Measurements from ENCODE around the gene LIMS1. TPM values are rescaled to one million over a fixed set of nuclear protein-coding genes. Genes with fewer than 3 reads are reported as not detected.
"Not testable (repeated sequence)": the region's sequence is repeated elsewhere in the genome, so short reads cannot be mapped to it uniquely, and the experiment has no call there.

Gene LIMS1
- total and polyA plus RNA-seq, 2 of the 13 experiments (the other 11 are each of a cell fraction or from before 2014, with no cell fraction given): 38.3 to 49.6 TPM

DNA sequence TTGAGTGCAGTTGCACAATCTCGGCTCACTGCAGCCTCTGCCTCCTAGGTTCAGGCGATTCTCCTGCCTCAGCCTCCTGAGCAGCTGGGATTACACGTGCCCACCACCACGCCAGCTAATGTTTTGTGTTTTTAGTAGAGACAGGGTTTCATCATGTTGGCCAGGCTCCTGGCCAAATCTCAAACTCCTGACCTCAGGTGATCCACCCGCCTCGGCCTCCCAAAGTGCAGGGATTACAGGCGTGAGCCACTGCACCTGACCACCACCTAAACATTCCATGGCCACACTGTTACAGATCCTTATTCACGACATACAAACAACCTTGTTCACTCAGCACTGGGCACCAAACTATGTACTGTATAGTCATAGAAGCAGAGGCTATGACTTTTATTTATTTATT is 116.2 kb downstream of the LIMS1 start:
- H3K36me3 ChIP-seq (replicated peaks in 1 of 2; ENCODE audit: control insufficient read depth in 1 of 2, insufficient read depth in 2 of 2, low read length in 2 of 2); H3K79me2 ChIP-seq (ENCODE audit: insufficient read depth, low read length); H3K9ac ChIP-seq (ENCODE audit: insufficient read depth, low read depth, low read length); H4K20me1 ChIP-seq (ENCODE audit: insufficient read depth, low read length); POLR2A ChIA-PET; H3K4me1 ChIP-seq (ENCODE audit: insufficient read depth, low read length); H3K9me3 ChIP-seq (ENCODE audit: low read length); BruUV-seq (replicated peaks); H2AFZ ChIP-seq (ENCODE audit: low read length); H3K27ac ChIP-seq (ENCODE audit: extremely low read length, insufficient read depth, low read length); ATAC-seq; intact Hi-C loops (cut with micrococcal nuclease; ENCODE audit: unreplicated experiment); H3K4me3 ChIP-seq (replicated peaks in 1 of 3; ENCODE audit: insufficient read depth in 1 of 3, low read depth in 2 of 3, low read length in 3 of 3); H3K4me2 ChIP-seq (ENCODE audit: low read depth, low read length); in situ Hi-C loops (cut with HindIII; ENCODE audit: extremely low pct_ligation_motif_present, low pct_unique_long_range_greater_than_20kb); H3K27me3 ChIP-seq (ENCODE audit: control insufficient read depth in 1 of 2, insufficient read depth in 2 of 2, low read length in 2 of 2); FAIRE-seq; CTCF ChIA-PET (ENCODE audit: low intra/inter-chr PET ratio, low total read pairs); DNase-seq (ENCODE audit: low spot score): not testable (repeated sequence)
- WGBS (ENCODE audit: low lambda C conversion rate): 97% methylated on average over 8 of the region's 8 CpGs

DNA sequence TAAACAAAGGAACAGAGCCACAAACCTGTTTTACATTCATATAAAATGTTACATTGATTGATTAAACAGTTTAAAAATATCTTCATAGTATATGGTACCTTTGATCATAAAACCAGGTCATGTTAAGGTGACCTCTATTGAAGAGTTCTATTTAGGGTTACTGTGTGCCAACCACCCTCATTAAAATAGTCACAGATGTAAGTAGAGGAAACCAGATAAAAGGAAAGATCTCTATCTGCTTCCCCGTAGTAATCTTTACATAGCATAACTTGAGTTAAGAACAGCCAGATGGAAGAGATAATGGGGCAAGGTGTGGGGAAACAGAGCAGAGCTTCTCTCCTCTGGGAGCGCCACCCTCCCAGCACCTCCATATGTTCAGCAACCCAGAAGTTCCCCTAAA is 117.2 kb downstream of the LIMS1 start:
- BruUV-seq (replicated peaks); intact Hi-C loops (cut with micrococcal nuclease; ENCODE audit: unreplicated experiment); H2AFZ ChIP-seq (ENCODE audit: low read length); ATAC-seq; CTCF ChIA-PET (ENCODE audit: low intra/inter-chr PET ratio, low total read pairs); H3K4me3 ChIP-seq (replicated peaks in 1 of 3; ENCODE audit: insufficient read depth in 1 of 3, low read depth in 2 of 3, low read length in 3 of 3); H3K36me3 ChIP-seq (replicated peaks in 1 of 2; ENCODE audit: control insufficient read depth in 1 of 2, insufficient read depth in 2 of 2, low read length in 2 of 2); H3K27ac ChIP-seq (ENCODE audit: extremely low read length, insufficient read depth, low read length); H3K27me3 ChIP-seq (ENCODE audit: control insufficient read depth in 1 of 2, insufficient read depth in 2 of 2, low read length in 2 of 2); H4K20me1 ChIP-seq (ENCODE audit: insufficient read depth, low read length); POLR2A ChIA-PET; DNase-seq (ENCODE audit: low spot score); H3K79me2 ChIP-seq (ENCODE audit: insufficient read depth, low read length); H3K9ac ChIP-seq (ENCODE audit: insufficient read depth, low read depth, low read length); H3K4me1 ChIP-seq (ENCODE audit: insufficient read depth, low read length); FAIRE-seq; H3K4me2 ChIP-seq (ENCODE audit: low read depth, low read length); H3K9me3 ChIP-seq (ENCODE audit: low read length); in situ Hi-C loops (cut with HindIII; ENCODE audit: extremely low pct_ligation_motif_present, low pct_unique_long_range_greater_than_20kb): not testable (repeated sequence)
- 76% methylated on average over 2 of the region's 2 CpGs for whole genome bisulfite sequencing (ENCODE audit: low lambda C conversion rate)

DNA sequence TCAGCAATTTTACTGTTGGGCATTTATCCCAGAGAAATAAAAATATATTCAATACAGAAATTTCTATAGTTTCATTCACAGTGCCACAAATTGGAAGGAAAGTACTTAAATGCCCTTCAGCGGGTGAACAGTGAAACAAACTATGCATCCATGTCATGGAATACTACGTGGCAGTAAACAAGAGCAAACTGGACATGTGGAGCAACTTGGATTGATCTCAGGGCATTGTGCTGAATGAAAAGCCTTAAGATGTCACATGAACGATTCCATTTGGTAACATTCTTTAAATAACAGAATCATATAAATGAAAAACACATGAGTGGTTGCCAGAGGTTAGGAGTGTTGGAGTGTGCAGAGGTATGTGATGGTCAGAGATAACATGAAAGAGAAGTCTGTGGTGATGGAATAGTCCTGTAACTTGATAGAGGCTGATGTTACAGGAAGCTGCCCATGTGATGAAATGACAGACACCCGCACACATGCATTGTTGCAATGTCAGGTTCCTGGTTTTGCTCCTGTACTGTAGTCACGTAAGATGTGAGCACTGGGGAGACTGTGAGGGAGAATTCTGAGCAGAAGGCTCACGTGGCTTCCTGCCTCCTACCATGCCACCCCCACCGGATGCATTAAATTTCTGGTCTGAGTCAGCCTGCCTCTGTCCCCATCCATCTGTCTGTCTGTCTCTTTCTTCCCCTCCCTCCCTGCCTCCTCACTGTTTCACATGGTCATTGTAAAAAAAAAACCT is 118.1 kb downstream of the LIMS1 start:
- H3K4me2 ChIP-seq (ENCODE audit: low read depth, low read length); intact Hi-C loops (cut with micrococcal nuclease; ENCODE audit: unreplicated experiment); BruUV-seq (replicated peaks); H4K20me1 ChIP-seq (ENCODE audit: insufficient read depth, low read length); H3K9me3 ChIP-seq (ENCODE audit: low read length); CTCF ChIA-PET (ENCODE audit: low intra/inter-chr PET ratio, low total read pairs); H3K79me2 ChIP-seq (ENCODE audit: insufficient read depth, low read length); H3K36me3 ChIP-seq (replicated peaks in 1 of 2; ENCODE audit: control insufficient read depth in 1 of 2, insufficient read depth in 2 of 2, low read length in 2 of 2); FAIRE-seq; in situ Hi-C loops (cut with HindIII; ENCODE audit: extremely low pct_ligation_motif_present, low pct_unique_long_range_greater_than_20kb); H2AFZ ChIP-seq (ENCODE audit: low read length); H3K27ac ChIP-seq (ENCODE audit: extremely low read length, insufficient read depth, low read length); H3K9ac ChIP-seq (ENCODE audit: insufficient read depth, low read depth, low read length); H3K4me3 ChIP-seq (replicated peaks in 1 of 3; ENCODE audit: insufficient read depth in 1 of 3, low read depth in 2 of 3, low read length in 3 of 3); DNase-seq (ENCODE audit: low spot score); H3K27me3 ChIP-seq (ENCODE audit: control insufficient read depth in 1 of 2, insufficient read depth in 2 of 2, low read length in 2 of 2); ATAC-seq; H3K4me1 ChIP-seq (ENCODE audit: insufficient read depth, low read length); POLR2A ChIA-PET: not testable (repeated sequence)
- 92% methylated on average over 6 of the region's 7 CpGs for WGBS (ENCODE audit: low lambda C conversion rate)

DNA sequence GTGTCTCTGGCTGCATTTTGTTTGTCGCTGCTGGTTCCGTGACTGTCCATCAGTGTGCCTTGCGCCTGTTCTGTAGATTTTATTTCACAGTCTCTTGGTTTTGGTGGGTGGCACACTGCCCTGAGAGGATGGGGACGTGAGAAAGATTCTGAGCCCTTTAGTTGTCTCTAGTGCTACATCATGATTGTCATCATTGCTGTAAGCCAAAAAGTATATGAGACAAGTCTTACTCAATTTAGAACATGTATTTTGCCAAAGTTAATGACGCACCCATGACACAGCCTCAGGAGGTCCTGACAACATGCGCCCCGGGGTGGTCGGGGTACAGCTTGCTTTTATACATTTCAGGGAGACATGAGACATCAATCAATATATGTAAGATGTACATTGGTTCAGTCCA is 119.2 kb downstream of the LIMS1 start:
- H3K27me3 ChIP-seq (ENCODE audit: control insufficient read depth in 1 of 2, insufficient read depth in 2 of 2, low read length in 2 of 2); BruUV-seq (replicated peaks); H3K9ac ChIP-seq (ENCODE audit: insufficient read depth, low read depth, low read length); CTCF ChIA-PET (ENCODE audit: low intra/inter-chr PET ratio, low total read pairs); H4K20me1 ChIP-seq (ENCODE audit: insufficient read depth, low read length); H3K4me2 ChIP-seq (ENCODE audit: low read depth, low read length); ATAC-seq; H3K36me3 ChIP-seq (replicated peaks in 1 of 2; ENCODE audit: control insufficient read depth in 1 of 2, insufficient read depth in 2 of 2, low read length in 2 of 2); DNase-seq (ENCODE audit: low spot score); H3K9me3 ChIP-seq (ENCODE audit: low read length); H3K4me3 ChIP-seq (replicated peaks in 1 of 3; ENCODE audit: insufficient read depth in 1 of 3, low read depth in 2 of 3, low read length in 3 of 3); FAIRE-seq; in situ Hi-C loops (cut with HindIII; ENCODE audit: extremely low pct_ligation_motif_present, low pct_unique_long_range_greater_than_20kb); H3K4me1 ChIP-seq (ENCODE audit: insufficient read depth, low read length); H2AFZ ChIP-seq (ENCODE audit: low read length); H3K79me2 ChIP-seq (ENCODE audit: insufficient read depth, low read length); H3K27ac ChIP-seq (ENCODE audit: extremely low read length, insufficient read depth, low read length); intact Hi-C loops (cut with micrococcal nuclease; ENCODE audit: unreplicated experiment); POLR2A ChIA-PET: not testable (repeated sequence)
- WGBS (ENCODE audit: low lambda C conversion rate): 97% methylated on average over 8 of the region's 8 CpGs
